Smooth muscle cell (in vitro differentiated cells): ENCODE data around the gene HES3. TPM values are rescaled to one million over a fixed set of nuclear protein-coding genes. Genes with fewer than 3 reads are reported as not detected.

ENCODE experiments used
- DNase-seq: peaks from one replicate; lab custom pipeline; 2025; ENCODE audit not compliant: unreplicated experiment; lab: John Stamatoyannopoulos, UW
- H2AFZ ChIP-seq: fragments of 200-600 bp; sonication (generic); 2 replicates; pipeline ENCODE4 v1.6.0; 2016; ENCODE audit warnings: antibody characterized with exemption, low read depth, mild to moderate bottlenecking
- H3F3A ChIP-seq: fragments of 200-600 bp; sonication (generic); 2 replicates; pipeline ENCODE4 v1.6.0; 2017; ENCODE audit warnings: antibody characterized with exemption, low read depth
- H3K27ac ChIP-seq: fragments of 200-600 bp; sonication (generic); 2 replicates; pipeline ENCODE4 v1.5.1; 2016; ENCODE audit warnings: low read depth, mild to moderate bottlenecking
- H3K27me3 ChIP-seq: fragments of 200-600 bp; sonication (generic); 2 replicates; pipeline ENCODE4 v1.6.1; 2016; ENCODE audit warnings: low read depth, mild to moderate bottlenecking
- H3K36me3 ChIP-seq: fragments of 200-600 bp; sonication (generic); 2 replicates; pipeline ENCODE4 v1.5.1; 2016; ENCODE audit warnings: low read depth
- H3K4me1 ChIP-seq: fragments of 200-600 bp; sonication (generic); 2 replicates; pipeline ENCODE4 v1.5.1; 2016; ENCODE audit warnings: low read depth
- H3K4me2 ChIP-seq: fragments of 200-600 bp; sonication (generic); 2 replicates; pipeline ENCODE4 v1.6.0; 2016; ENCODE audit warnings: mild to moderate bottlenecking
- H3K4me3 ChIP-seq: fragments of 200-600 bp; sonication (generic); 2 replicates; pipeline ENCODE4 v1.5.1; 2016; ENCODE audit warnings: mild to moderate bottlenecking
- H3K79me2 ChIP-seq: fragments of 200-600 bp; sonication (generic); 2 replicates; pipeline ENCODE4 v1.6.0; 2016; ENCODE audit warnings: low read depth, mild to moderate bottlenecking
- H3K9ac ChIP-seq: fragments of 200-600 bp; sonication (generic); 2 replicates; pipeline ENCODE4 v1.6.0; 2016; ENCODE audit warnings: low read depth
- H3K9me3 ChIP-seq: fragments of 200-600 bp; sonication (generic); replicated peaks from 2 replicates; pipeline ENCODE4 v1.5.1; 2016; ENCODE audit warnings: low read depth
- H4K20me1 ChIP-seq: fragments of 200-600 bp; sonication (generic); 2 replicates; pipeline ENCODE4 v1.6.0; 2016; ENCODE audit warnings: low read depth
- CTCF ChIP-seq: fragments of 200-600 bp; sonication (generic); IDR thresholded peaks from 2 replicates; pipeline ENCODE4 v1.5.1; 2017; ENCODE audit warnings: borderline replicate concordance, mild to moderate bottlenecking, antibody characterized with exemption; ENCODE audit not compliant: insufficient read depth, poor library complexity, severe bottlenecking
- WGBS: methylation state at CpG from one replicate; pipeline ENCODE4 v1.1.7; 2016; ENCODE audit warnings: low lambda C conversion rate; 5-methylcytosine and 5-hydroxymethylcytosine counted together
- polyA plus RNA-seq: library from polyadenylated mRNA; unstranded; fragments of >200 nt; fragmentation: Nextera tagmentation; extraction: Ambion mirVana; gene quantifications from 2 replicates; pipeline ENCODE4 v1.2.1, GENCODE V29; 2016
- total RNA-seq: library from RNA; depleted of rRNA; stranded (reverse); fragments of >200 nt; gene quantifications from 2 replicates; pipeline ENCODE4 v1.2.3, GENCODE V29; 2014

Gene HES3
- total and polyA plus RNA-seq, 2 experiments from 2014 or later = not detected

- Histone ChIP-seq H3K4me2 (peak overlapping the region; percentile 56), H3K4me1 (peaks cover 17% of the 10 kb centered on the region), H3K9ac (no peak overlapping the region), H3F3A (no peaks in the 10 kb centered on the region), H3K36me3 (no peaks in the 10 kb centered on the region), H3K4me3 (no peak overlapping the region), H2AFZ (no peak overlapping the region), H3K9me3 (no peaks in the 10 kb centered on the region), H3K79me2 (no peaks in the 10 kb centered on the region), H3K27me3 (no peaks in the 10 kb centered on the region), H3K27ac (no peak overlapping the region), H4K20me1 (peaks cover 3% of the 10 kb centered on the region)
- DNase-seq = no peak
- WGBS = 81% methylated on average over 8 of the region's 9 CpGs
- TF ChIP-seq CTCF = no peak
Observed at GRCh38 chr1:6272452-6272851, 28.5 kb downstream of the HES3 start.

- H3K4me1 ChIP-seq = peaks cover 17% of the 10 kb centered on the region
- no peaks in the 10 kb centered on the region for H3K36me3 ChIP-seq
- no peak overlapping the region for H3K4me3 ChIP-seq
- DNase-seq = no peak
- no peaks in the 10 kb centered on the region for H3K9me3 ChIP-seq
- TF ChIP-seq CTCF = peak; percentile 22
- no peaks in the 10 kb centered on the region for H3F3A ChIP-seq
- H3K79me2 ChIP-seq = no peaks in the 10 kb centered on the region
- H3K27me3 ChIP-seq = no peaks in the 10 kb centered on the region
- no peak overlapping the region for H3K27ac ChIP-seq
- H2AFZ ChIP-seq = no peak overlapping the region
- no peak overlapping the region for H3K9ac ChIP-seq
- WGBS = 87% methylated on average over 6 of the region's 6 CpGs
- peaks cover 3% of the 10 kb centered on the region for H4K20me1 ChIP-seq
- H3K4me2 ChIP-seq = peak overlapping the region; percentile 56
Observed at GRCh38 chr1:6272868-6273267, 28.9 kb downstream of the HES3 start.

- DNase-seq = peak; percentile 15
- peak overlapping the region; percentile 56 for H3K4me2 ChIP-seq
- H3K9ac ChIP-seq = no peak overlapping the region
Observed at GRCh38 chr1:6273380-6273891, 29.5 kb downstream of the HES3 start.

More at GRCh38 chr1:6273380-6273891, 29.5 kb downstream of the HES3 start:
- H3F3A ChIP-seq = no peaks in the 10 kb centered on the region
- 52% methylated on average over 19 of the region's 19 CpGs for WGBS
- H2AFZ ChIP-seq = no peak overlapping the region
- H3K4me3 ChIP-seq = no peak overlapping the region
- no peaks in the 10 kb centered on the region for H3K36me3 ChIP-seq
- peaks cover 17% of the 10 kb centered on the region for H3K4me1 ChIP-seq
- no peak overlapping the region for H3K27ac ChIP-seq
- H3K79me2 ChIP-seq = no peaks in the 10 kb centered on the region
- no peaks in the 10 kb centered on the region for H3K27me3 ChIP-seq
- H3K9me3 ChIP-seq = no peaks in the 10 kb centered on the region
- TF ChIP-seq CTCF = no peak
- H4K20me1 ChIP-seq = peaks cover 3% of the 10 kb centered on the region
